ENCODE results near the gene KIAA1217.

Gene KIAA1217

GRCh38 chr10:24229909-24230308, 21.0 kb downstream of the KIAA1217 start:
- TF ChIP-seq EZH2phosphoT487 (IDR thresholded peaks at IDR 0.05; ENCODE audit: borderline replicate concordance) (no peak), CTCF (conservative IDR thresholded peaks at IDR 0.05; ENCODE audit: low read length) (no peak)
- Histone ChIP-seq H3K4me3 (ENCODE audit: low read length, poor library complexity, severe bottlenecking) (no peak overlapping the region), H3K9ac (ENCODE audit: low read depth, low read length, poor library complexity, severe bottlenecking) (no peak overlapping the region), H3K36me3 (ENCODE audit: insufficient read depth, low read length) (no peaks in the 10 kb centered on the region), H3K4me1 (ENCODE audit: insufficient read depth, low read length, poor library complexity, severe bottlenecking) (no peaks in the 10 kb centered on the region), H3K9me2 (replicated peaks; ENCODE audit: low read depth, low read length) (no peaks in the 10 kb centered on the region), H2AFZ (ENCODE audit: low read length) (no peak overlapping the region), H3K4me2 (ENCODE audit: low read depth, low read length, poor library complexity, severe bottlenecking) (no peak overlapping the region), H4K20me1 (ENCODE audit: insufficient read depth, low read length, poor library complexity, severe bottlenecking) (no peaks in the 10 kb centered on the region), H3F3A (ENCODE audit: low read depth) (no peaks in the 10 kb centered on the region), H3K27me3 (ENCODE audit: insufficient read depth, low read length, poor library complexity, severe bottlenecking) (no peaks in the 10 kb centered on the region), H3K79me2 (ENCODE audit: insufficient read depth, low read length) (no peaks in the 10 kb centered on the region), H3K9me3 (ENCODE audit: insufficient read depth, low read depth, low read length) (no peaks in the 10 kb centered on the region)

DNA sequence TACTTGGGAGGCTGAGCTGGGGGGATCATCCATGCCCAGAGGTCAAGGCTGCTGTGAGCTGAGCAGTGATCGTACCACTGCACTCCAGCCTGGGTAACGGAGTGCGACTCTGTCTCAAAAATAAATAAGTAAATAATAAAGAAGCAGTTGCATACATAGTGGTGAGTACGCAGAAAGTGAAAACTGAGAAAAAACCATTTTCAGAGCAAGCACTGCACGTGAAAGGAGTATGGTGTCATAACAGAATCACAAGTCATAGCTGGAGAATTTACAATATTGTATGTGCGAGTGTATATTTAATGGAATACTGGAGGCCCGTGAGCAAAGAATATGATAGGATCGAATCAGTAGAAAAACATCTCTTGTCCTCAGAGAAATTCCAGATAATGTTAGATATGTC, 22.3 kb downstream of the KIAA1217 start:
- TF ChIP-seq EZH2phosphoT487 (IDR thresholded peaks at IDR 0.05; ENCODE audit: borderline replicate concordance) (no peak), CTCF (conservative IDR thresholded peaks at IDR 0.05; ENCODE audit: low read length) (no peak)
- Histone ChIP-seq H3K9ac (ENCODE audit: low read depth, low read length, poor library complexity, severe bottlenecking) (no peak overlapping the region), H3K36me3 (ENCODE audit: insufficient read depth, low read length) (no peaks in the 10 kb centered on the region), H3K79me2 (ENCODE audit: insufficient read depth, low read length) (no peaks in the 10 kb centered on the region), H3K4me1 (ENCODE audit: insufficient read depth, low read length, poor library complexity, severe bottlenecking) (no peaks in the 10 kb centered on the region), H3K4me2 (ENCODE audit: low read depth, low read length, poor library complexity, severe bottlenecking) (no peak overlapping the region), H3F3A (ENCODE audit: low read depth) (no peaks in the 10 kb centered on the region), H3K27me3 (ENCODE audit: insufficient read depth, low read length, poor library complexity, severe bottlenecking) (no peaks in the 10 kb centered on the region), H3K9me2 (replicated peaks; ENCODE audit: low read depth, low read length) (no peaks in the 10 kb centered on the region), H3K4me3 (ENCODE audit: low read length, poor library complexity, severe bottlenecking) (no peak overlapping the region), H2AFZ (ENCODE audit: low read length) (no peak overlapping the region), H3K9me3 (ENCODE audit: insufficient read depth, low read depth, low read length) (no peaks in the 10 kb centered on the region), H4K20me1 (ENCODE audit: insufficient read depth, low read length, poor library complexity, severe bottlenecking) (no peaks in the 10 kb centered on the region)

GRCh38 chr10:24234784-24235183, 25.8 kb downstream of the KIAA1217 start:
- Histone ChIP-seq H3F3A (ENCODE audit: low read depth) (no peaks in the 10 kb centered on the region), H3K9me3 (ENCODE audit: insufficient read depth, low read depth, low read length) (no peaks in the 10 kb centered on the region), H3K4me3 (ENCODE audit: low read length, poor library complexity, severe bottlenecking) (no peak overlapping the region), H3K27me3 (ENCODE audit: insufficient read depth, low read length, poor library complexity, severe bottlenecking) (no peaks in the 10 kb centered on the region), H3K4me1 (ENCODE audit: insufficient read depth, low read length, poor library complexity, severe bottlenecking) (no peaks in the 10 kb centered on the region), H3K4me2 (ENCODE audit: low read depth, low read length, poor library complexity, severe bottlenecking) (no peak overlapping the region), H4K20me1 (ENCODE audit: insufficient read depth, low read length, poor library complexity, severe bottlenecking) (no peaks in the 10 kb centered on the region), H2AFZ (ENCODE audit: low read length) (no peak overlapping the region), H3K36me3 (ENCODE audit: insufficient read depth, low read length) (no peaks in the 10 kb centered on the region), H3K79me2 (ENCODE audit: insufficient read depth, low read length) (no peaks in the 10 kb centered on the region), H3K9ac (ENCODE audit: low read depth, low read length, poor library complexity, severe bottlenecking) (no peak overlapping the region), H3K9me2 (replicated peaks; ENCODE audit: low read depth, low read length) (no peaks in the 10 kb centered on the region)
- TF ChIP-seq CTCF (conservative IDR thresholded peaks at IDR 0.05; ENCODE audit: low read length): no peak
- TF ChIP-seq EZH2phosphoT487 (IDR thresholded peaks at IDR 0.05; ENCODE audit: borderline replicate concordance): no peak
